DOHH2 (cell line): Measurements from ENCODE around the gene SNAP91.

Source experiments
- CTCF ChIP-seq: fragments of 200-600 bp; sonication (generic); IDR thresholded peaks from one replicate; pipeline ENCODE4 v1.5.1; 2014; ENCODE audit warnings: antibody characterized with exemption, mild to moderate bottlenecking, low read depth, low read length; ENCODE audit not compliant: poor library complexity, severe bottlenecking
- EZH2phosphoT487 ChIP-seq: fragments of 200-600 bp; sonication (generic); IDR thresholded peaks from 2 replicates; pipeline ENCODE4 v1.6.1; 2017; ENCODE audit warnings: borderline replicate concordance, mild to moderate bottlenecking, antibody characterized with exemption, low read length, moderate library complexity, mixed read lengths

GRCh38 chr6:83685481-83685880 is 23.4 kb downstream of the SNAP91 start:
- TF ChIP-seq CTCF, result no peak
- no peak for TF ChIP-seq EZH2phosphoT487
